IMR-90 (cell line): ENCODE data around the gene C5orf58.

Experiments
- CEBPB ChIP-seq: IDR thresholded peaks from 2 replicates; pipeline ENCODE4 v1.6.1; 2012; ENCODE audit warnings: low read depth, low read length, improper control_type of control experiment
- CTCF ChIP-seq: conservative IDR thresholded peaks from 2 replicates; pipeline ENCODE4 v1.5.1; 2012; ENCODE audit warnings: mild to moderate bottlenecking, low read depth, low read length, improper control_type of control experiment
- RFX5 ChIP-seq: IDR thresholded peaks from 2 replicates; pipeline ENCODE4 v1.8.0; 2012; ENCODE audit warnings: low read depth, mild to moderate bottlenecking, low read length, moderate library complexity
- USF2 ChIP-seq: fragments of 150-350 bp; IDR thresholded peaks from 2 replicates; pipeline ENCODE4 v1.6.1; 2017; ENCODE audit warnings: mild to moderate bottlenecking, antibody characterized with exemption, low read length, low read depth

GRCh38 chr5:170252109-170252508 is 19.3 kb downstream of the C5orf58 start:
- no peak for TF ChIP-seq USF2
- TF ChIP-seq CTCF = no peak
- TF ChIP-seq CEBPB = no peak
- TF ChIP-seq RFX5 = no peak
